Ovary (tissue), 9 donors: ENCODE measurements around the gene PGM5. TPM values are rescaled to one million over a fixed set of nuclear protein-coding genes. Genes with fewer than 3 reads are reported as not detected.

Experiments
- DNase-seq, 5 donors: peaks; one replicate each; pipeline ENCODE4 v3.0.0-alpha.2; 2019 to 2020
- H3K27ac ChIP-seq, 2 donors: fragments of 200-600 bp; one replicate each; pipeline versions ENCODE4 v1.5.1 to v1.8.0; 2019 to 2022
- H3K27me3 ChIP-seq: fragments of 200-600 bp; one replicate; pipeline ENCODE4 v1.8.0; 2022
- H3K36me3 ChIP-seq: fragments of 200-600 bp; sonication (generic); one replicate; pipeline ENCODE4 v1.5.1; 2019
- H3K4me1 ChIP-seq: one replicate; pipeline ENCODE4 v1.8.1; 2013; ENCODE audit warnings: mild to moderate bottlenecking, moderate library complexity; ENCODE audit not compliant: insufficient read depth
- H3K4me3 ChIP-seq: fragments of 200-600 bp; sonication (generic); one replicate; pipeline ENCODE4 v1.5.1; 2017
- H3K9me3 ChIP-seq, 2 donors: fragments of 200-600 bp in 1 of 2; sonication (generic) in 1 of 2; one replicate each; pipeline versions ENCODE4 v1.5.1 to v1.8.1; 2013 to 2019; ENCODE audit warnings: mild to moderate bottlenecking in 1 of 2, moderate library complexity in 1 of 2
- EP300 ChIP-seq: sonication (generic); formaldehyde crosslinking; IDR thresholded peaks from one replicate; pipeline ENCODE4 v1.6.1; 2017; ENCODE audit warnings: antibody characterized with exemption
- POLR2A ChIP-seq: fragments of 450-650 bp; IDR thresholded peaks from one replicate; pipeline ENCODE4 v1.6.1; 2017; ENCODE audit warnings: antibody characterized with exemption, mild to moderate bottlenecking, moderate library complexity
- WGBS, 3 donors: extraction: QIAGEN DNeasy Blood & Tissue Kit in 1 of 3; methylation state at CpG; one replicate each; pipeline versions ENCODE4 v1.1.5 to v1.1.7; 2013 to 2017; 5-methylcytosine and 5-hydroxymethylcytosine counted together
- intact Hi-C, 4 donors: fragments of 100-400 bp; cut with DNase I; formaldehyde crosslinking; loops; one replicate each; pipeline versions ENCODE4 v1.11.0 to v1.15.1; 2022 to 2023
- polyA plus RNA-seq, 2 donors: library from polyadenylated mRNA; stranded (reverse); fragments of 200-250 nt in 1 of 2; fragments of 350-450 nt in 1 of 2; fragmentation: Illumina TruSeq in 1 of 2; extraction: RNeasy Lipid Tissue Mini Kit (QIAGEN cat#74804) in 1 of 2; gene quantifications; one replicate each; pipeline ENCODE4 v1.2.3, GENCODE V29; 2013 to 2014
- total RNA-seq, 7 donors: library from RNA; depleted of rRNA in 2 of 7; stranded (reverse); fragments of >200 nt in 2 of 7; fragmentation: NEBNext Ultra II Directional in 3 of 7; extraction: Animal tissue kit (Norgen Biotek cat#: 25700) in 3 of 7; gene quantifications; one replicate each; pipeline versions ENCODE4 v1.1.0 to v1.2.4, GENCODE V29; 2016 to 2023
- TF ChIP-seq, protein P1 (sequence below), 3 donors: fragments of 450-650 bp in 2 of 3; fragments of 200-600 bp in 1 of 3; IDR thresholded peaks; one replicate each; pipeline versions ENCODE4 v1.5.1 to v1.8.0; 2016 to 2022; ENCODE audit warnings: antibody characterized with exemption in 3 of 3, mild to moderate bottlenecking in 1 of 3
- donor health status: DM: no; HTN: no; CAD: no; lungs with moderate emphysema.
- donor health status: DM: no; HTN: no; CAD: no.
- donor health status: Bipolar disorder and iron deficiency.
- donor health status: DM: yes; HTN: yes; CAD: no.
- donor health status: DM: no; HTN: no; CAD: no.
- donor health status: DM: yes; HTN: yes; CAD: no.

Gene PGM5
- total and polyA plus RNA-seq, 9 donors: 16.2 to 124 (median 28.5) TPM

DNA sequence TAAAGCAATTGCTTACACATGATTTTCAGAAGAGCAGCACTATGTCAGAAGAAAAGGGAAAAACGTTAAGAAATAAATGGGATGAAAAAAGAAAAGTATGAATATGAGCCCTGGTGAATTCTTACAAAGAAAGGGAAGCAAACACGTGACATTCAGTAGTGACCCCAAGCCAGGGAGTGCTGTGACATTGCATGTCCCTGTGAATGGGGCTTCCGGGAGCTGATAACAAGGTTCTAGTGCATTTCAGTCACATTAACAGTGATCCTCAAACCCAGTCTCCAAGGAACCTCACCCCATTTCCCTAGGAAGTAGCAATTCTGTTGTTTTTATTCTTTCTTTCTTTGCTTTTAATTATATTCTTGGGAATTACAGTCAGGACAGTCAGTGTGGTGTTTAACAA lies 157.0 kb downstream of the PGM5 start:
- Histone ChIP-seq H3K9me3 (peaks cover 0 to 3% of the 10 kb centered on the region in 2 donors), H3K27ac (no peak overlapping the region), H3K36me3 (no peaks in the 10 kb centered on the region), H3K27me3 (no peaks in the 10 kb centered on the region), H3K4me3 (no peak overlapping the region), H3K4me1 (no peaks in the 10 kb centered on the region)
- no peak for DNase-seq
- TF ChIP-seq, protein P1, sequence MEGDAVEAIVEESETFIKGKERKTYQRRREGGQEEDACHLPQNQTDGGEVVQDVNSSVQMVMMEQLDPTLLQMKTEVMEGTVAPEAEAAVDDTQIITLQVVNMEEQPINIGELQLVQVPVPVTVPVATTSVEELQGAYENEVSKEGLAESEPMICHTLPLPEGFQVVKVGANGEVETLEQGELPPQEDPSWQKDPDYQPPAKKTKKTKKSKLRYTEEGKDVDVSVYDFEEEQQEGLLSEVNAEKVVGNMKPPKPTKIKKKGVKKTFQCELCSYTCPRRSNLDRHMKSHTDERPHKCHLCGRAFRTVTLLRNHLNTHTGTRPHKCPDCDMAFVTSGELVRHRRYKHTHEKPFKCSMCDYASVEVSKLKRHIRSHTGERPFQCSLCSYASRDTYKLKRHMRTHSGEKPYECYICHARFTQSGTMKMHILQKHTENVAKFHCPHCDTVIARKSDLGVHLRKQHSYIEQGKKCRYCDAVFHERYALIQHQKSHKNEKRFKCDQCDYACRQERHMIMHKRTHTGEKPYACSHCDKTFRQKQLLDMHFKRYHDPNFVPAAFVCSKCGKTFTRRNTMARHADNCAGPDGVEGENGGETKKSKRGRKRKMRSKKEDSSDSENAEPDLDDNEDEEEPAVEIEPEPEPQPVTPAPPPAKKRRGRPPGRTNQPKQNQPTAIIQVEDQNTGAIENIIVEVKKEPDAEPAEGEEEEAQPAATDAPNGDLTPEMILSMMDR (IDR thresholded peaks at IDR 0.05): no peak
- TF ChIP-seq POLR2A (no peak), EP300 (no peak)
- intact Hi-C loops: no loop called here
- WGBS, 3 donors: 67 to 74% (median 71%) methylated on average over 3 of the region's 3 CpGs

DNA sequence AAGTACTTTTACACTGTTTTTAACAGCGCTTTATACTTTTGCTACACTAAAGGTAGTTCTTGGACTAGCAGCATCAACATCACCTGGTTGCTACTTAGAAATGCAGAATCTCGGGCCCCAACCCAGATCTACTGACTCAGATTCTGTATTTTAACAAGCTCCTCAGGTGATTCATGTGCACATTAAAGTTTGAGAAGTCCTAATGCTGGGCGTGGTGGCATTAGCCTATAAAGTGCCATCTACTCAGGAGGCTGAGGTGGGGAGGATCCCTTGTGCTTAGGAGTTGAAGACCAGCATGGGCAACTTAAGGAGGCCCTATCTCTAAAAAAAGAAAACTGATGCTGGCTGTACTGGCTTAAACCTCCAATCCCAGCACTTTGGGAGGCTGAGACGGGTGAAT lies 157.6 kb downstream of the PGM5 start:
- Histone ChIP-seq H3K27me3 (no peaks in the 10 kb centered on the region), H3K9me3 (peaks cover 0 to 3% of the 10 kb centered on the region in 2 donors), H3K36me3 (no peaks in the 10 kb centered on the region), H3K4me3 (no peak overlapping the region), H3K27ac (no peak overlapping the region), H3K4me1 (no peaks in the 10 kb centered on the region)
- intact Hi-C loops: no loop called here
- no peak for TF ChIP-seq EP300
- TF ChIP-seq, protein P1 (IDR thresholded peaks at IDR 0.05): no peak
- no peak for TF ChIP-seq POLR2A
- DNase-seq: no peak
- WGBS, 3 donors: 95 to 98% (median 96%) methylated on average over 4 of the region's 4 CpGs

DNA sequence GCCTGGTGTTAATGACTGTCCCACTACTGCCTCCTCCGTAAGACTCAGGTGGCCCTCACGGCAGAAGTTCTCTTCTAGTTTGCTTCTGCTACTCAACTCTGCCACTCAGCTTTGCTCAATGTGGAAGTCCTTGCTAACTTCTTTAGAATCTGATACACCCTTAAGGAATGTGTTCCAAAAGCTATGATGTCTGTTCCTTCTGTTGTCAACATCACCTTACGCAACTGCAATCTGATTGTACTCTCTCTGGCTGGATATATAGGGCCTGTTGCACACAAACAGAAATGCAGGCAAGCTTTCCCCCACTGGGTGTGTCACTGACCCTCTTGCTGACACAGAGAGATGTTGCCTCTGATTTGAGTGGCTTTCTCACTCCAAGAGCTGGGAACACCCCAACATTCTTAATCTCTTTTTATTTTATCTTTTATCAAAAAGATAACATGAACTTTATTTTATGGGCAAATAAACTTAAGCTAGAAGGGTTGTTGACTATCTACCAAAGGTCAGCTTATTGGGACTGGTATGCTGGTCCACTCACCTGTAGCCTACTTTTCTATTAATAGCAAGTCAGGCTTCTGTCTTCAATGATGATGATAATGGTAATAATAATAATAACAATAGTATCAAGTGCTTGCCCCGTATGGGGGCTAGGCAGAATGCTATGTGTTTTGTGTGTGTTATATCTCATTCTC lies 159.1 kb downstream of the PGM5 start:
- Histone ChIP-seq H3K27ac (no peak overlapping the region), H3K27me3 (no peaks in the 10 kb centered on the region), H3K4me3 (no peak overlapping the region), H3K36me3 (no peaks in the 10 kb centered on the region), H3K4me1 (no peaks in the 10 kb centered on the region), H3K9me3 (peaks cover 0 to 3% of the 10 kb centered on the region in 2 donors)
- no peak for TF ChIP-seq POLR2A
- TF ChIP-seq, protein P1 (IDR thresholded peaks at IDR 0.05): no peak
- no peak for TF ChIP-seq EP300
- intact Hi-C loops: no loop called here
- no peak for DNase-seq
- WGBS, 3 donors: 88 to 91% (median 90%) methylated on average over 4 of the region's 4 CpGs

DNA sequence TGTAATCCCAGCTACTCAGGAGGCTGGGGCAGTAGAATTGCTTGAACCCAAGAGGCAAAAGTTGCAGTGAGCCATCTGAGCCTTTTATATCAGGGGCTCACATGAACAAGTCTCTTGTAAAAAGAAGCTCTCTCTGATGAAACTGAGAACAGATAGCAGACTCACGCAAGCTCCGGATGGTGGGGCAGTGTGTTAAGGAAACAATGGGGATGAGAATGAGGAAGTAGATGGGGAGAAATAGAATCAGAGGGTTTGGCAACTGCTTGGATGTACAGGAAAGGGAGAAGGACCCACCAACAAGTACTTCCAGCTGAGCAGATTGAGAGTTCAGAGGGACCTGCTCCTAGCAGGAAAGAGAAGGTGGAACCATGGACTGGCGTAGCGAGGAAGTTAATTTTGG lies 165.7 kb downstream of the PGM5 start:
- no peak for TF ChIP-seq EP300
- TF ChIP-seq, protein P1 (IDR thresholded peaks at IDR 0.05): no peak
- no peak for TF ChIP-seq POLR2A
- no peak for DNase-seq
- H3K9me3 ChIP-seq: peaks cover 0 to 3% of the 10 kb centered on the region in 2 donors
- no peaks in the 10 kb centered on the region for H3K36me3 ChIP-seq
- no peaks in the 10 kb centered on the region for H3K27me3 ChIP-seq
- H3K4me1 ChIP-seq: no peaks in the 10 kb centered on the region
- no peak overlapping the region for H3K4me3 ChIP-seq
- intact Hi-C loops: no loop called here
- WGBS, 3 donors: 64 to 69% (median 67%) methylated on average over 4 of the region's 4 CpGs
- no peak overlapping the region for H3K27ac ChIP-seq
